Fibroblast of lung (primary cell): Measurements from ENCODE around the gene ITCH. TPM values are rescaled to one million over a fixed set of nuclear protein-coding genes. Genes with fewer than 3 reads are reported as not detected.
"Not testable (repeated sequence)": the region's sequence is repeated elsewhere in the genome, so short reads cannot be mapped to it uniquely, and the experiment has no call there.

Experiments
- DNase-seq, 2 donors: peaks; one replicate each; pipeline versions ENCODE4 v3.0.0 to v3.0.0-alpha.2; 2010; ENCODE audit warnings: low read depth in 2 of 2
- H2AFZ ChIP-seq: 2 replicates; pipeline ENCODE4 v1.5.1; 2012; ENCODE audit warnings: low read length, control low read depth, inconsistent platforms
- H3K27ac ChIP-seq: 2 replicates; pipeline ENCODE4 v1.5.1; 2011; ENCODE audit warnings: low read length, control low read depth; ENCODE audit not compliant: insufficient read depth
- H3K27me3 ChIP-seq: 2 replicates; pipeline ENCODE4 v1.5.1; 2011; ENCODE audit warnings: mild to moderate bottlenecking, low read length; ENCODE audit not compliant: control insufficient read depth, insufficient read depth
- H3K36me3 ChIP-seq: 2 replicates; pipeline ENCODE4 v1.5.1; 2011; ENCODE audit warnings: low read length; ENCODE audit not compliant: control insufficient read depth, insufficient read depth
- H3K4me1 ChIP-seq: 2 replicates; pipeline ENCODE4 v1.5.1; 2011; ENCODE audit warnings: low read length; ENCODE audit not compliant: control insufficient read depth, insufficient read depth; ENCODE audit errors: extremely low read depth
- H3K4me2 ChIP-seq: 2 replicates; pipeline ENCODE4 v1.5.1; 2011; ENCODE audit warnings: low read length, control low read depth; ENCODE audit not compliant: insufficient read depth; ENCODE audit errors: extremely low read depth
- H3K4me3 ChIP-seq, 4 experiments: fragments of 200-600 bp in 1 of 4; sonication (generic) in 1 of 4; replicated peaks in 1 of 4; 2 replicates each; pipeline ENCODE4 v1.5.1; 2011 to 2016; ENCODE audit warnings: low read length in 4 of 4, low read depth in 3 of 4, mild to moderate bottlenecking in 3 of 4, control low read depth in 2 of 4, inconsistent platforms in 1 of 4, mixed read lengths in 1 of 4; ENCODE audit not compliant: insufficient read depth in 1 of 4; ENCODE audit errors: control extremely low read depth in 1 of 4
- H3K79me2 ChIP-seq: 2 replicates; pipeline ENCODE4 v1.5.1; 2012; ENCODE audit warnings: mild to moderate bottlenecking, low read length, inconsistent platforms; ENCODE audit not compliant: control insufficient read depth, insufficient read depth
- H3K9ac ChIP-seq: 2 replicates; pipeline ENCODE4 v1.5.1; 2011; ENCODE audit warnings: mild to moderate bottlenecking, low read length, control low read depth; ENCODE audit not compliant: insufficient read depth
- H3K9me3 ChIP-seq: 2 replicates; pipeline ENCODE4 v1.5.1; 2012; ENCODE audit warnings: low read depth, low read length; ENCODE audit not compliant: control insufficient read depth, insufficient read depth
- H4K20me1 ChIP-seq: 2 replicates; pipeline ENCODE4 v1.5.1; 2011; ENCODE audit warnings: low read length; ENCODE audit not compliant: control insufficient read depth, insufficient read depth; ENCODE audit errors: extremely low read depth
- EZH2 ChIP-seq: IDR thresholded peaks from 2 replicates; pipeline ENCODE4 v1.5.1; 2012; ENCODE audit warnings: low read length, control low read depth, mild to moderate bottlenecking; ENCODE audit errors: missing control alignments
- polyA plus RNA-seq, 2 donors: library from polyadenylated mRNA; depleted of rRNA in 1 of 2; stranded (reverse) in 1 of 2; unstranded in 1 of 2; fragments of >200 nt; gene quantifications; 2 replicates each; pipeline ENCODE4 v1.2.1, GENCODE V29; 2011 to 2012; ENCODE audit warnings: missing spikeins in 1 of 2
- total RNA-seq: library from RNA; depleted of rRNA; stranded (reverse); fragments of >200 nt; gene quantifications from 2 replicates; pipeline ENCODE4 v1.2.1, GENCODE V29; 2014
- TF ChIP-seq, protein P1 (sequence below), 2 donors: IDR thresholded peaks in 1 of 2; conservative IDR thresholded peaks in 1 of 2; 1 replicate in 1 of 2; 2 replicates in 1 of 2; pipeline ENCODE4 v1.5.1; 2011 to 2012; ENCODE audit warnings: low read length in 2 of 2, control low read depth in 1 of 2, inconsistent platforms in 1 of 2, low read depth in 1 of 2, mild to moderate bottlenecking in 1 of 2

The ITCH gene
- total and polyA plus RNA-seq, 2 donors (not counting 1 experiment from before 2014, with no cell fraction given), result 25.0 to 77.6 TPM

DNA sequence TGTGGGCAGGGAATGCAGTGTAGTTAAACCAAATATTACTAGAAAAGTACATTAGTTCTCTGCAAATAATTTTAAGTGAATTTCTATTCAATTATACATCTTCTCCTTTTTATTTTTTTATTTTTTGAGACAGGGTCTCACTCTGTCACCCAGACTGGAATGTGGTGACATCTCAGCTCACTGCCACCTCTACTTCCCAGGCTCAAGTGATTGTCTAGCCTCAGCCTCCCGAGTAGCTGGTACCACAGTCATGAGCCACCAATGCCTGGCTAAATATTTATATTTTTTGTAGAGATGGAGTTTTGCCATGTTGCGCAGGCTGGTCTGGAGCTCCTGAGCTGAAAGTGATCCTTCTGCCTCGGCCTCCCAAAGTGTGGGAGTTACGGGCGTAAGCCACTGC lies 76.1 kb downstream of the ITCH start:
- H3K4me1 ChIP-seq, result no peaks in the 10 kb centered on the region
- H3K4me2 ChIP-seq, result no peak overlapping the region
- DNase-seq, result no peak
- H3K79me2 ChIP-seq, result no peaks in the 10 kb centered on the region
- H3K9ac ChIP-seq, result no peak overlapping the region
- H3K36me3 ChIP-seq, result peaks cover 4% of the 10 kb centered on the region
- TF ChIP-seq, protein P1, sequence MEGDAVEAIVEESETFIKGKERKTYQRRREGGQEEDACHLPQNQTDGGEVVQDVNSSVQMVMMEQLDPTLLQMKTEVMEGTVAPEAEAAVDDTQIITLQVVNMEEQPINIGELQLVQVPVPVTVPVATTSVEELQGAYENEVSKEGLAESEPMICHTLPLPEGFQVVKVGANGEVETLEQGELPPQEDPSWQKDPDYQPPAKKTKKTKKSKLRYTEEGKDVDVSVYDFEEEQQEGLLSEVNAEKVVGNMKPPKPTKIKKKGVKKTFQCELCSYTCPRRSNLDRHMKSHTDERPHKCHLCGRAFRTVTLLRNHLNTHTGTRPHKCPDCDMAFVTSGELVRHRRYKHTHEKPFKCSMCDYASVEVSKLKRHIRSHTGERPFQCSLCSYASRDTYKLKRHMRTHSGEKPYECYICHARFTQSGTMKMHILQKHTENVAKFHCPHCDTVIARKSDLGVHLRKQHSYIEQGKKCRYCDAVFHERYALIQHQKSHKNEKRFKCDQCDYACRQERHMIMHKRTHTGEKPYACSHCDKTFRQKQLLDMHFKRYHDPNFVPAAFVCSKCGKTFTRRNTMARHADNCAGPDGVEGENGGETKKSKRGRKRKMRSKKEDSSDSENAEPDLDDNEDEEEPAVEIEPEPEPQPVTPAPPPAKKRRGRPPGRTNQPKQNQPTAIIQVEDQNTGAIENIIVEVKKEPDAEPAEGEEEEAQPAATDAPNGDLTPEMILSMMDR (conservative IDR thresholded peaks at IDR 0.05 in 1 of 2, IDR thresholded peaks at IDR 0.05 in 1 of 2; ENCODE audit: low read depth in 1 of 2, low read length in 2 of 2), result no peak
- TF ChIP-seq EZH2, result no peak
- no peaks in the 10 kb centered on the region for H3K9me3 ChIP-seq
- H3K27me3 ChIP-seq, result no peaks in the 10 kb centered on the region
- H4K20me1 ChIP-seq, result no peaks in the 10 kb centered on the region
- H3K27ac ChIP-seq, result no peak overlapping the region
- no peak overlapping the region for H2AFZ ChIP-seq
- no peak overlapping the region for H3K4me3 ChIP-seq

DNA sequence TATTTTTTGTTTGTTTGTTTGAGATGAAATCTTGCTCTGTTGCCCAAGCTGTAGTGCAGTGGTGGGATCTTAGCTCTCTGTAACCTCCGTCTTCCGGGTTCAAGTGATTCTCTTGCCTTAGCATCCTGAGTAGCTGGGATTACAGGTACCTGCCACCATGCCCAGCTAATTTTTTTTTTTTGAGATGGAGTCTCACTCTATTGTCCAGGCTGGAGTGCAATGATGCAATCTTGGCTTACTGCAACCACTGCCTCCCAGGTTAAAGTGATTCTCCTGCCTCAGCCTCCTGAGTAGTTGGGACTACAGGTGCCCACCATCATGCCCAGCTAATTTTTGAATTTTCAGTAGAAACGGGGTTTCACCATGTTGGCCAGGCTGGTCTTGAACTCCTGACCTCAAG lies 78.3 kb downstream of the ITCH start:
- not testable (repeated sequence) for H2AFZ ChIP-seq, H3K27me3 ChIP-seq, H3K4me1 ChIP-seq, H3K4me2 ChIP-seq, H3K9me3 ChIP-seq, H3K27ac ChIP-seq, H3K79me2 ChIP-seq, H3K36me3 ChIP-seq, H3K4me3 ChIP-seq, H4K20me1 ChIP-seq, DNase-seq, H3K9ac ChIP-seq

DNA sequence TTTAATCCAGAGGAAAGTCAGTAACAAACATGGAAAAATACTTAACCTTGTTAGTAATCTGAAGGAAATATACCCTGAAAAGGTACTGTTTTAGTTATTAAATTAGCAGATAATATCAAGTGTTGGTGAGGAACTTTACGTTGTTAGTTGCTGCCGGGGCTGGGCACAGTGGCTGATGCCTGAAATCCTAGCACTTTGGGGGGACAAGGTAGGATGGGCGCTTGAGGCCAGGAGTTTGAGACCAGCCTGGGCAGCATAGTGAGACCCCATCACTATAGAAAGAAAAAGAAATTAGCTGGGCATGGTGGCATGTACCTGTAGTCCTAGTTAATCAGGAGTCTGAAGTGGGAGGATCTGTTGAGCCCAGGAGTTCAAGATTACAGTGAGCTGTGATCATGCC lies 80.5 kb downstream of the ITCH start:
- Histone ChIP-seq H3K36me3 (peaks cover 11% of the 10 kb centered on the region), H3K79me2 (no peaks in the 10 kb centered on the region), H3K4me3 (no peak overlapping the region), H4K20me1 (no peaks in the 10 kb centered on the region), H3K4me2 (no peak overlapping the region), H3K9ac (no peak overlapping the region), H2AFZ (no peak overlapping the region), H3K27ac (no peak overlapping the region), H3K27me3 (no peaks in the 10 kb centered on the region), H3K9me3 (no peaks in the 10 kb centered on the region), H3K4me1 (no peaks in the 10 kb centered on the region)
- TF ChIP-seq, protein P1 (conservative IDR thresholded peaks at IDR 0.05 in 1 of 2, IDR thresholded peaks at IDR 0.05 in 1 of 2; ENCODE audit: low read depth in 1 of 2, low read length in 2 of 2), result no peak
- TF ChIP-seq EZH2, result no peak
- DNase-seq, result no peak
